Measurements from ENCODE around the gene CDS2. TPM values are rescaled to one million over a fixed set of nuclear protein-coding genes. Genes with fewer than 3 reads are reported as not detected.

Gene CDS2
- total and polyA plus RNA-seq, 4 donors: 9.6 to 31.6 (median 14.4) TPM

- no peak overlapping the region for H3K27ac ChIP-seq (ENCODE audit: low read depth in 1 of 2, low read length in 2 of 2)
- peaks cover 11 to 51% (median 37%) of the 10 kb centered on the region in 4 donors for H3K4me1 ChIP-seq (ENCODE audit: control insufficient read depth in 4 of 4, insufficient read depth in 4 of 4, low read length in 3 of 4)
- H3K27me3 ChIP-seq (ENCODE audit: control insufficient read depth in 4 of 4, insufficient read depth in 4 of 4, low read length in 3 of 4): no peaks in the 10 kb centered on the region
- no peaks in the 10 kb centered on the region for H3K9me3 ChIP-seq (ENCODE audit: control insufficient read depth in 4 of 4, low read length in 3 of 4)
- H3K4me3 ChIP-seq (ENCODE audit: low read depth in 1 of 3, low read length in 3 of 3): no peak overlapping the region
- H3K9ac ChIP-seq (ENCODE audit: low read depth in 1 of 2, low read length in 2 of 2): no peak overlapping the region
- no peaks in the 10 kb centered on the region for H3K36me3 ChIP-seq (ENCODE audit: control insufficient read depth in 4 of 4, insufficient read depth in 3 of 4, low read depth in 1 of 4, low read length in 3 of 4)
- 95% methylated on average over 6 of the region's 6 CpGs for WGBS
- DNase-seq (ENCODE audit: low spot score): no peak
- TF ChIP-seq ZBTB33 (IDR thresholded peaks at IDR 0.05) (no peak), YY1 (IDR thresholded peaks at IDR 0.05) (no peak), TAF1 (conservative IDR thresholded peaks at IDR 0.05) (no peak), NR2F2 (IDR thresholded peaks at IDR 0.05) (no peak), FOXA2 (IDR thresholded peaks at IDR 0.05) (no peak), GABPA (IDR thresholded peaks at IDR 0.05 in 1 of 2, conservative IDR thresholded peaks at IDR 0.05 in 1 of 2) (no peak), HNF4G (IDR thresholded peaks at IDR 0.05) (no peak), FOXA1 (IDR thresholded peaks at IDR 0.05) (no peak), RXRA (IDR thresholded peaks at IDR 0.05) (no peak), HNF4A (conservative IDR thresholded peaks at IDR 0.05) (no peak), EGR1 (IDR thresholded peaks at IDR 0.05; ENCODE audit: low read depth in 2 of 2) (no peak)
- TF ChIP-seq, protein P1, sequence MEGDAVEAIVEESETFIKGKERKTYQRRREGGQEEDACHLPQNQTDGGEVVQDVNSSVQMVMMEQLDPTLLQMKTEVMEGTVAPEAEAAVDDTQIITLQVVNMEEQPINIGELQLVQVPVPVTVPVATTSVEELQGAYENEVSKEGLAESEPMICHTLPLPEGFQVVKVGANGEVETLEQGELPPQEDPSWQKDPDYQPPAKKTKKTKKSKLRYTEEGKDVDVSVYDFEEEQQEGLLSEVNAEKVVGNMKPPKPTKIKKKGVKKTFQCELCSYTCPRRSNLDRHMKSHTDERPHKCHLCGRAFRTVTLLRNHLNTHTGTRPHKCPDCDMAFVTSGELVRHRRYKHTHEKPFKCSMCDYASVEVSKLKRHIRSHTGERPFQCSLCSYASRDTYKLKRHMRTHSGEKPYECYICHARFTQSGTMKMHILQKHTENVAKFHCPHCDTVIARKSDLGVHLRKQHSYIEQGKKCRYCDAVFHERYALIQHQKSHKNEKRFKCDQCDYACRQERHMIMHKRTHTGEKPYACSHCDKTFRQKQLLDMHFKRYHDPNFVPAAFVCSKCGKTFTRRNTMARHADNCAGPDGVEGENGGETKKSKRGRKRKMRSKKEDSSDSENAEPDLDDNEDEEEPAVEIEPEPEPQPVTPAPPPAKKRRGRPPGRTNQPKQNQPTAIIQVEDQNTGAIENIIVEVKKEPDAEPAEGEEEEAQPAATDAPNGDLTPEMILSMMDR (IDR thresholded peaks at IDR 0.05; ENCODE audit: low read depth, low read length, missing input control): no peak
- TF ChIP-seq, protein P2, sequence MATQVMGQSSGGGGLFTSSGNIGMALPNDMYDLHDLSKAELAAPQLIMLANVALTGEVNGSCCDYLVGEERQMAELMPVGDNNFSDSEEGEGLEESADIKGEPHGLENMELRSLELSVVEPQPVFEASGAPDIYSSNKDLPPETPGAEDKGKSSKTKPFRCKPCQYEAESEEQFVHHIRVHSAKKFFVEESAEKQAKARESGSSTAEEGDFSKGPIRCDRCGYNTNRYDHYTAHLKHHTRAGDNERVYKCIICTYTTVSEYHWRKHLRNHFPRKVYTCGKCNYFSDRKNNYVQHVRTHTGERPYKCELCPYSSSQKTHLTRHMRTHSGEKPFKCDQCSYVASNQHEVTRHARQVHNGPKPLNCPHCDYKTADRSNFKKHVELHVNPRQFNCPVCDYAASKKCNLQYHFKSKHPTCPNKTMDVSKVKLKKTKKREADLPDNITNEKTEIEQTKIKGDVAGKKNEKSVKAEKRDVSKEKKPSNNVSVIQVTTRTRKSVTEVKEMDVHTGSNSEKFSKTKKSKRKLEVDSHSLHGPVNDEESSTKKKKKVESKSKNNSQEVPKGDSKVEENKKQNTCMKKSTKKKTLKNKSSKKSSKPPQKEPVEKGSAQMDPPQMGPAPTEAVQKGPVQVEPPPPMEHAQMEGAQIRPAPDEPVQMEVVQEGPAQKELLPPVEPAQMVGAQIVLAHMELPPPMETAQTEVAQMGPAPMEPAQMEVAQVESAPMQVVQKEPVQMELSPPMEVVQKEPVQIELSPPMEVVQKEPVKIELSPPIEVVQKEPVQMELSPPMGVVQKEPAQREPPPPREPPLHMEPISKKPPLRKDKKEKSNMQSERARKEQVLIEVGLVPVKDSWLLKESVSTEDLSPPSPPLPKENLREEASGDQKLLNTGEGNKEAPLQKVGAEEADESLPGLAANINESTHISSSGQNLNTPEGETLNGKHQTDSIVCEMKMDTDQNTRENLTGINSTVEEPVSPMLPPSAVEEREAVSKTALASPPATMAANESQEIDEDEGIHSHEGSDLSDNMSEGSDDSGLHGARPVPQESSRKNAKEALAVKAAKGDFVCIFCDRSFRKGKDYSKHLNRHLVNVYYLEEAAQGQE (IDR thresholded peaks at IDR 0.05): no peak
Observed at GRCh38 chr20:5154543-5154925, 27.7 kb downstream of the CDS2 start.

GRCh38 chr20:5155404-5155803, 28.6 kb downstream of the CDS2 start:
- no peak overlapping the region for H3K27ac ChIP-seq (ENCODE audit: low read depth in 1 of 2, low read length in 2 of 2)

More at GRCh38 chr20:5155404-5155803, 28.6 kb downstream of the CDS2 start:
- Histone ChIP-seq H3K9ac (ENCODE audit: low read depth in 1 of 2, low read length in 2 of 2) (no peak overlapping the region), H3K4me3 (ENCODE audit: low read depth in 1 of 3, low read length in 3 of 3) (no peak overlapping the region), H3K9me3 (ENCODE audit: control insufficient read depth in 4 of 4, low read length in 3 of 4) (no peaks in the 10 kb centered on the region), H3K27me3 (ENCODE audit: control insufficient read depth in 4 of 4, insufficient read depth in 4 of 4, low read length in 3 of 4) (no peaks in the 10 kb centered on the region), H3K36me3 (ENCODE audit: control insufficient read depth in 4 of 4, insufficient read depth in 3 of 4, low read depth in 1 of 4, low read length in 3 of 4) (no peaks in the 10 kb centered on the region), H3K4me1 (ENCODE audit: control insufficient read depth in 4 of 4, insufficient read depth in 4 of 4, low read length in 3 of 4) (peaks cover 7 to 42% (median 28%) of the 10 kb centered on the region in 4 donors)
- no peak for DNase-seq (ENCODE audit: low spot score)
- no peak for TF ChIP-seq YY1 (IDR thresholded peaks at IDR 0.05)
- TF ChIP-seq, protein P3, sequence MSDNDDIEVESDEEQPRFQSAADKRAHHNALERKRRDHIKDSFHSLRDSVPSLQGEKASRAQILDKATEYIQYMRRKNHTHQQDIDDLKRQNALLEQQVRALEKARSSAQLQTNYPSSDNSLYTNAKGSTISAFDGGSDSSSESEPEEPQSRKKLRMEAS (IDR thresholded peaks at IDR 0.05): no peak
- WGBS: 92% methylated on average over 2 of the region's 2 CpGs
